22Rv1 (cell line): ENCODE measurements around the gene HOXC13.

Experiments
- H3K27ac ChIP-seq: fragments of 450-650 bp; 2 replicates; pipeline ENCODE4 v1.5.1; 2017
- CTCF ChIP-seq: fragments of 450-650 bp; IDR thresholded peaks from 2 replicates; pipeline ENCODE4 v1.5.1; 2017; ENCODE audit warnings: mild to moderate bottlenecking
- ZFX ChIP-seq: fragments of 450-650 bp; IDR thresholded peaks from 2 replicates; pipeline ENCODE4 v1.6.1; 2017; ENCODE audit warnings: antibody characterized with exemption, borderline replicate concordance

HOXC13 gene

GRCh38 chr12:53969588-53970259, 31.1 kb downstream of the HOXC13 start:
- TF ChIP-seq ZFX (no peak), CTCF (no peak)
- no peak overlapping the region for H3K27ac ChIP-seq

GRCh38 chr12:53970451-53970850, 31.8 kb downstream of the HOXC13 start:
- no peak overlapping the region for H3K27ac ChIP-seq
- TF ChIP-seq ZFX, result no peak
- no peak for TF ChIP-seq CTCF

GRCh38 chr12:53971129-53971528, 32.5 kb downstream of the HOXC13 start:
- no peak overlapping the region for H3K27ac ChIP-seq
- TF ChIP-seq CTCF (no peak), ZFX (no peak)

- no peak for TF ChIP-seq CTCF
- no peak for TF ChIP-seq ZFX
- no peak overlapping the region for H3K27ac ChIP-seq
Measured at GRCh38 chr12:53971686-53972085, 33.1 kb downstream of the HOXC13 start.

- TF ChIP-seq ZFX (no peak), CTCF (no peak)
- H3K27ac ChIP-seq, result no peak overlapping the region
Measured at GRCh38 chr12:53972152-53972702, 33.6 kb downstream of the HOXC13 start.

GRCh38 chr12:53972722-53973235, 34.1 kb downstream of the HOXC13 start, which contains the start of gene HOXC11:
HOXC11 (plus strand) TSS chr12:53973126; CDS start chr12:53973242, 116 bp downstream.
- H3K27ac ChIP-seq, result peak within 1 kb of the TSS; percentile 72
- TF ChIP-seq ZFX (no peak), CTCF (no peak)
